ACC112 (cell line): Measurements from ENCODE around the gene FRMD8.

Experiments
- H2AFZ ChIP-seq: fragments of 200-600 bp; sonication (generic); one replicate; pipeline ENCODE4 v1.6.0; 2017; ENCODE audit warnings: antibody characterized with exemption, low read length; ENCODE audit not compliant: unreplicated experiment
- H3K27ac ChIP-seq: fragments of 200-600 bp; sonication (generic); 2 replicates; pipeline ENCODE4 v1.5.1; 2014; ENCODE audit warnings: low read depth, mild to moderate bottlenecking, antibody characterized with exemption, low read length, moderate library complexity
- H3K27me3 ChIP-seq: fragments of 200-600 bp; sonication (generic); 2 replicates; pipeline ENCODE4 v1.6.1; 2014; ENCODE audit warnings: mild to moderate bottlenecking, antibody characterized with exemption, low read length, moderate library complexity, mixed read lengths; ENCODE audit not compliant: insufficient read depth
- H3K36me3 ChIP-seq: fragments of 200-600 bp; sonication (generic); 2 replicates; pipeline ENCODE4 v1.6.1; 2016; ENCODE audit warnings: mild to moderate bottlenecking, antibody characterized with exemption, low read length, moderate library complexity, mixed read lengths; ENCODE audit not compliant: insufficient read depth
- H3K4me1 ChIP-seq: fragments of 200-600 bp; sonication (generic); one replicate; pipeline ENCODE4 v1.6.1; 2016; ENCODE audit warnings: low read length, mixed read lengths; ENCODE audit not compliant: insufficient read depth, unreplicated experiment, control insufficient read depth
- H3K4me3 ChIP-seq: fragments of 200-600 bp; sonication (generic); 2 replicates; pipeline ENCODE4 v1.5.1; 2014; ENCODE audit warnings: mild to moderate bottlenecking, low read depth, low read length
- H3K79me2 ChIP-seq: fragments of 200-600 bp; sonication (generic); one replicate; pipeline ENCODE4 v1.6.0; 2016; ENCODE audit warnings: low read length; ENCODE audit not compliant: control insufficient read depth, unreplicated experiment, insufficient read depth

FRMD8 gene

DNA sequence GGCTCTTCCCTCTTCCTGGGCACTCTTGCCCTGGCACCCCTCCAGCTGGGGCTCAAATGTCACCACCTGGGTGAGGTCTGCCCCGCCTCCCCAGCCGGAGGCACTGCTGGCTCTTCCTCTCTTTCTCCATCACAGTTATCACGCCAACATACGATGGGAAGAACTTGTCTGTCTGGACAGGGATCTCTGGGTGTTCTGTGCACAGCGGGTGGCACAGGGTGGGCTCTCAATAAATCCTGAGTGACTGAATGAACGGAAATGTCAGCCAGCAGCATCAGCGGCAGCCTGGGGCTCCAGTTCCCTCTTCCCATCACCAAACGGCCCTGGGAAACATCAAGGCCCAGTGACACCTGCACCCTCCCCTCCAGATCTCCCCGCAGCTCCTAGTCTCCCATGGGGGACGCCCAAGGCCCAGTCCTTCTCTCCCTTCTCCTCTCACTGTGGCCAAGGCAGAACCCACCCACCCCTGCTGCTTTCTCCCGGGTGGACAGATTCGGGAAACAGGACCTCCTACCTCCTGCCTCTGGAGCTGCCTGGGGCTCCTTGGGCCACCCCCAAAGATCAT, 3.6 kb upstream of the FRMD8 start:
- Histone ChIP-seq H3K27ac (peak overlapping the region; percentile 97), H3K36me3 (no peaks in the 10 kb centered on the region), H3K79me2 (peaks cover 10% of the 10 kb centered on the region), H3K4me1 (peaks cover 44% of the 10 kb centered on the region), H2AFZ (no peak overlapping the region), H3K4me3 (peak overlapping the region; percentile 61), H3K27me3 (no peaks in the 10 kb centered on the region)

GRCh38 chr11:65383778-65384177, 2.7 kb upstream of the FRMD8 start:
- peaks cover 53% of the 10 kb centered on the region for H3K4me1 ChIP-seq
- peaks cover 4% of the 10 kb centered on the region; the same call in 1 of the 2 replicates for H3K36me3 ChIP-seq
- H3K27me3 ChIP-seq, result no peaks in the 10 kb centered on the region
- H3K27ac ChIP-seq, result peak overlapping the region; percentile 97
- H2AFZ ChIP-seq, result no peak overlapping the region
- H3K79me2 ChIP-seq, result peaks cover 19% of the 10 kb centered on the region
- no peak overlapping the region for H3K4me3 ChIP-seq

DNA sequence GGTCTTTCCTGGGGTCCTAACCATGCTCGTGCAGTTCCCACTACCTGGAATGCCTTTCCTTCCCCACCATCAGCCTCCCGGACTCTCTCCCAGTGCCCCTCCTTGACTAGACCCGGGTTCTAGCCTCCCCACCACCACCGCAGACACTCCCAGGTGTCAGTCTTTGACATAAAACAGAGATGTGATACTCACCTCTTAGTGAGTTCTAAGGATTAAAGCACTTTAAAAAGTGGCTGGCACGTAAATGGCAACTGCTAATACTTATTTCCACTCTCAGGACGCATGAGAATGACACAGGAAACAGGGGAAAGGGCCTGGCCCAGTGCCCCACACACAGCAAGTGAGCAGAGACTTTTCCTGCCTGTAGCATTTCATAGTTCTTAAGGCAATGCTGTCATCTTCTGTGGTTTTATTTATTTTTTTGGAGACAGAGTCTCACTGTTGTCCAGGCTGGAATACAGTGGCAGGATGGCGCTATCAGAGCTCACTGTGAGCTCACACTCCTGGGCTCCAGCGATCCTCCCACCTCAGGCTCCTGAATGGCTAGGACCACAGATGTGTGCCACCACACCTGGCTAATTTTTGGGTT, 2.0 kb upstream of the FRMD8 start:
- Histone ChIP-seq H3K79me2 (peaks cover 25% of the 10 kb centered on the region), H3K4me3 (no peak overlapping the region), H3K27ac (peak overlapping the region; percentile 97), H3K4me1 (peaks cover 59% of the 10 kb centered on the region), H2AFZ (no peak overlapping the region), H3K36me3 (peaks cover 7% of the 10 kb centered on the region; the same call in 1 of the 2 replicates), H3K27me3 (no peaks in the 10 kb centered on the region)

- Histone ChIP-seq H2AFZ (no peak overlapping the region), H3K27me3 (no peaks in the 10 kb centered on the region), H3K36me3 (peaks cover 7% of the 10 kb centered on the region; the same call in 1 of the 2 replicates), H3K4me1 (peaks cover 66% of the 10 kb centered on the region), H3K4me3 (peak overlapping the region; percentile 99), H3K79me2 (peaks cover 62% of the 10 kb centered on the region), H3K27ac (peak overlapping the region; percentile 7)
Measured at GRCh38 chr11:65388731-65389130, 2.3 kb downstream of the FRMD8 start.

DNA sequence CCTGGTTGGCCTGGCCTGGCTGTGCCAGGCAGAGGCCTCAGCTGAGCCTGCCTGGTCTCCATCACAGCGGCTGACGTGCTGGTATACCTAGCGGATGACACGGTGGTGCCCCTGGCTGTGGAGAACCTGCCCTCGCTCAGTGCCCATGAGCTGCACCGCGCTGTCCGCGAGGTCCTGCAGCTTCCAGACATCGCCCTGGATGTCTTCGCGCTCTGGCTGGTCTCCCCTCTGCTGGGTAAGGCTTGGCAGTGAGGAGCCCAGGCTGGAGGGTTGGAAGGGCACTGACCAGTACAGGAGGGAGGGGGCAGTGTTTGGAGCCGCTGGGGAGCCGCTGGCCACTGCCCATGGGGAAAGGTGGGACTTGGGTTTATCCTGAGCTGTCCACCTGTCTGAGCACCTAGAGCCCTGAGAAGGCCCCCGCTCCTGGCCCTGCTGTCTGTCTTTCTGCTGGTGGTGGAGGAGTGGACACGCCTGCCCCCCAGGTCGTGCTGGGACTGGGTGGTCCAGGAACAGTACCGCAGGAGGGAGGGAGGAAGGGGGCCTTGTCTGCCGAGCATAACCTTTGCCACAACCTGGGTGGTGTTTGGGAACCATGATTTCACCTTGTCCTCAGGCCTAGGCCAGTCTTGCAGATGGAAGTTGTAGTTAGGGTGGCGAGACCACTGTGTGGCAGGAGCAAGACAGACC, 3.0 kb downstream of the FRMD8 start:
- Histone ChIP-seq H2AFZ (no peak overlapping the region), H3K4me1 (peaks cover 59% of the 10 kb centered on the region), H3K79me2 (peaks cover 62% of the 10 kb centered on the region), H3K4me3 (peak overlapping the region; percentile 99; the same call in 1 of the 2 replicates), H3K27ac (no peak overlapping the region), H3K36me3 (peaks cover 7% of the 10 kb centered on the region; the same call in 1 of the 2 replicates), H3K27me3 (no peaks in the 10 kb centered on the region)

DNA sequence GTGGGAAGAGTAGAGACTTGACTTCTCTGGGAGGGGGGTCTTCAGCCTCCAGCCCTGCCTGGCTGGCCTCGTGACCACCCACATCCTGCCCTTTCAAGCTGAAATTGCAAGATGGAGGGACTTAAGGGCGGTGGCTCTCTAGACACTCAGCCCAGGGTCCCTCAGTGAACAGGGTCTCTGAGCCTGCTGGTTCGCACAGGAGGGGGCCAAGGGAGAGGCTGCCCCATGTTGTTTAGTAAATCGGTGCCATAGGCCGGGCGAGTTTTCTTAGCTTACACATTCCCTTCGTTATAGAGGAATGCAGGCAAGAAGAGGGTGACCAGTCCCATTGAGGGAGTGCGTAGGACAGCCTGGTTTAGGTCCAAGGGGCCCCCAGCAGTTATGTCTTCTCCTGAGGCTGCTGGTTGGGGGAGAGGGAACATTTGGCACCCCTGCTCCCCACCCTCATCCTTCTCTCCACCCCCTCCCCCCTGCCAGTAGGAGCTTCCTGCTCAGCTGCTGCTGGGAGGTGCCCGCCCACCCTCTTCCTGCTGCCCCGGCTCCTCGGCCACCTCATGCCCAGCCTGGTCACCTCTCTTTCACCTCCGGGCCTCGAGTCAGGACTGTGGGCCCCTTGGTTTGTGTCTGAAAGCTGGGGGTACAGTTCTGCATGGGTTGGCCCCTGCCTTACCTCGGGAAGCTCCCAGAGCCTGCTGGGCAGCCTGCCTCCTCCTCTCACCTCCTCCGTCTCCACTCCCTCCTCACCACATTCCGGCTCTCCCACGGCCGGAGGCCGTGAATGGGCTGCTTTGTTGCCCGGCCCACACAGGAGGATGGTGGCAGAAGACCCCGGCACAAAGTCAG, 3.9 kb downstream of the FRMD8 start:
- peak overlapping the region; percentile 21; the same call in 1 of the 2 replicates for H3K27ac ChIP-seq
- H2AFZ ChIP-seq, result no peak overlapping the region
- peaks cover 50% of the 10 kb centered on the region for H3K4me1 ChIP-seq
- H3K27me3 ChIP-seq, result no peaks in the 10 kb centered on the region
- peaks cover 62% of the 10 kb centered on the region for H3K79me2 ChIP-seq
- H3K4me3 ChIP-seq, result peak overlapping the region; percentile 41; the same call in 1 of the 2 replicates
- H3K36me3 ChIP-seq, result peaks cover 7% of the 10 kb centered on the region; the same call in 1 of the 2 replicates

GRCh38 chr11:65390996-65391395, 4.6 kb downstream of the FRMD8 start:
- Histone ChIP-seq H3K27ac (peak overlapping the region; percentile 21; the same call in 1 of the 2 replicates), H3K4me3 (peak overlapping the region; percentile 41; the same call in 1 of the 2 replicates), H3K4me1 (peaks cover 47% of the 10 kb centered on the region), H2AFZ (no peak overlapping the region), H3K36me3 (peaks cover 7% of the 10 kb centered on the region; the same call in 1 of the 2 replicates), H3K27me3 (no peaks in the 10 kb centered on the region), H3K79me2 (peaks cover 64% of the 10 kb centered on the region)

GRCh38 chr11:65392186-65392829, 5.9 kb downstream of the FRMD8 start:
- peaks cover 7% of the 10 kb centered on the region; the same call in 1 of the 2 replicates for H3K36me3 ChIP-seq

GRCh38 chr11:65392899-65393298, 6.5 kb downstream of the FRMD8 start:
- Histone ChIP-seq H3K4me3 (no peak overlapping the region), H2AFZ (no peak overlapping the region), H3K4me1 (peaks cover 37% of the 10 kb centered on the region), H3K79me2 (peaks cover 54% of the 10 kb centered on the region), H3K36me3 (peaks cover 7% of the 10 kb centered on the region; the same call in 1 of the 2 replicates), H3K27ac (no peak overlapping the region), H3K27me3 (no peaks in the 10 kb centered on the region)

More at GRCh38 chr11:65392186-65392829, 5.9 kb downstream of the FRMD8 start:
- Histone ChIP-seq H3K27ac (no peak overlapping the region), H2AFZ (no peak overlapping the region), H3K4me3 (no peak overlapping the region), H3K79me2 (peaks cover 57% of the 10 kb centered on the region), H3K4me1 (peaks cover 42% of the 10 kb centered on the region), H3K27me3 (no peaks in the 10 kb centered on the region)
